GM12878 (cell line): ENCODE measurements around the gene CSAD. TPM values are rescaled to one million over a fixed set of nuclear protein-coding genes. Genes with fewer than 3 reads are reported as not detected.

Source experiments
- BCLAF1 ChIP-seq: fragments of 450-650 bp; IDR thresholded peaks from 2 replicates; pipeline ENCODE4 v1.6.1; 2017; ENCODE audit warnings: antibody characterized with exemption, mild to moderate bottlenecking, moderate library complexity
- CTCF ChIP-seq, 3 experiments: IDR thresholded peaks in 2 of 3; conservative IDR thresholded peaks in 1 of 3; 2 replicates each; pipeline ENCODE4 v1.5.1; 2011; ENCODE audit warnings: low read depth in 3 of 3, low read length in 3 of 3, mild to moderate bottlenecking in 3 of 3, control low read depth in 2 of 3, moderate library complexity in 2 of 3, inconsistent platforms in 1 of 3, mixed read lengths in 1 of 3; ENCODE audit not compliant: control insufficient read depth in 2 of 3, insufficient read depth in 1 of 3; ENCODE audit errors: extremely low read depth in 1 of 3
- ELK1 ChIP-seq: IDR thresholded peaks from 2 replicates; pipeline ENCODE4 v1.6.1; 2012; ENCODE audit warnings: low read depth, low read length, improper control_type of control experiment
- ETV6 ChIP-seq, 2 experiments: fragments of 450-650 bp in 1 of 2; IDR thresholded peaks in 1 of 2; conservative IDR thresholded peaks in 1 of 2; 2 replicates each; pipeline ENCODE4 v1.6.1; 2014; ENCODE audit warnings: antibody characterized with exemption in 1 of 2, borderline replicate concordance in 1 of 2, low read depth in 1 of 2, mild to moderate bottlenecking in 1 of 2, moderate library complexity in 1 of 2
- HDGF ChIP-seq: fragments of 450-650 bp; IDR thresholded peaks from 2 replicates; pipeline ENCODE4 v1.6.1; 2016; ENCODE audit warnings: antibody characterized with exemption
- MYC ChIP-seq: IDR thresholded peaks from 2 replicates; pipeline ENCODE4 v1.6.1; 2011; ENCODE audit warnings: mild to moderate bottlenecking, low read length, moderate library complexity, inconsistent platforms; ENCODE audit not compliant: insufficient read depth, insufficient replicate concordance, insufficient read length, severe bottlenecking
- NBN ChIP-seq: fragments of 450-650 bp; IDR thresholded peaks from 2 replicates; pipeline ENCODE4 v1.6.1; 2016
- PKNOX1 ChIP-seq: fragments of 450-650 bp; IDR thresholded peaks from 2 replicates; pipeline ENCODE4 v1.6.1; 2016; ENCODE audit warnings: mild to moderate bottlenecking
- POLR2AphosphoS2 ChIP-seq: IDR thresholded peaks from 2 replicates; pipeline ENCODE4 v1.6.1; 2011; ENCODE audit warnings: low read depth, mild to moderate bottlenecking, low read length, improper control_type of control experiment, moderate library complexity
- PRDM15 ChIP-seq: fragments of 450-650 bp; formaldehyde crosslinking; IDR thresholded peaks from 2 replicates; pipeline ENCODE4 v1.4.0; 2020; ENCODE audit warnings: mild to moderate bottlenecking, moderate library complexity
- RAD21 ChIP-seq: IDR thresholded peaks from 2 replicates; pipeline ENCODE4 v1.6.1; 2011; ENCODE audit warnings: mild to moderate bottlenecking, low read depth, low read length, moderate library complexity; ENCODE audit not compliant: insufficient read depth
- SMAD1 ChIP-seq: fragments of 450-650 bp; IDR thresholded peaks from 2 replicates; pipeline ENCODE4 v1.6.1; 2018; ENCODE audit warnings: mild to moderate bottlenecking, low read depth; ENCODE audit not compliant: partially characterized antibody
- SMAD5 ChIP-seq: IDR thresholded peaks from 2 replicates; pipeline ENCODE4 v1.6.1; 2016; ENCODE audit warnings: antibody characterized with exemption, low read depth
- SPI1 ChIP-seq: IDR thresholded peaks from 2 replicates; pipeline ENCODE4 v1.6.1; 2011; ENCODE audit warnings: low read depth, mild to moderate bottlenecking, low read length, moderate library complexity, borderline replicate concordance; ENCODE audit not compliant: insufficient read depth
- SUZ12 ChIP-seq: fragments of 200-600 bp; sonication (generic); IDR thresholded peaks from one replicate; pipeline ENCODE4 v1.6.1; 2018; ENCODE audit warnings: antibody characterized with exemption, mild to moderate bottlenecking; ENCODE audit not compliant: unreplicated experiment
- TCF7 ChIP-seq: IDR thresholded peaks from 2 replicates; pipeline ENCODE4 v1.6.1; 2014; ENCODE audit warnings: antibody characterized with exemption, borderline replicate concordance
- YY1 ChIP-seq: IDR thresholded peaks from 2 replicates; pipeline ENCODE4 v1.6.1; 2011; ENCODE audit warnings: low read depth, mild to moderate bottlenecking, low read length
- polyA plus RNA-seq, 11 experiments: library from polyadenylated mRNA; depleted of rRNA in 4 of 11; unstranded in 6 of 11; stranded (reverse) in 5 of 11; fragments of >200 nt; fragmentation: Nextera tagmentation in 4 of 11; fragmentation: Illumina TruSeq in 1 of 11; extraction: Ambion mirVana in 4 of 11; extraction: Trizol in 1 of 11; gene quantifications; 1 replicate in 1 of 11; 2 replicates in 10 of 11; pipeline versions ENCODE4 v1.2.1 to v1.2.3, GENCODE V29; 2011 to 2016; ENCODE audit warnings: inconsistent platforms in 2 of 11, missing spikeins in 2 of 11, low read depth in 1 of 11
- total RNA-seq, 4 experiments: library from RNA; depleted of rRNA in 3 of 4; stranded (reverse); fragments of >200 nt in 3 of 4; fragmentation: Illumina TruSeq in 1 of 4; extraction: Trizol in 1 of 4; gene quantifications; 2 replicates each; pipeline versions ENCODE4 v1.2.1 to v1.2.3, GENCODE V29; 2013 to 2021

Gene CSAD
- total and polyA plus RNA-seq, 10 of the 15 experiments (the other 5 are each of a cell fraction or from before 2014, with no cell fraction given), result 1.1 to 20.4 (median 6.2) TPM

- TF ChIP-seq PRDM15 (CRISPR knock-in tag) (no peak), YY1 (no peak), CTCF (IDR thresholded peaks at IDR 0.05 in 2 of 3, conservative IDR thresholded peaks at IDR 0.05 in 1 of 3; ENCODE audit: control insufficient read depth in 2 of 3, extremely low read depth in 1 of 3, insufficient read depth in 1 of 3, low read depth in 3 of 3, low read length in 3 of 3) (0 out of 6 replicates have a peak, but pooled peaks of 1 of the 3 experiments have one; percentile 3), BCLAF1 (no peak), RAD21 (no peak), PKNOX1 (0 out of 2 replicates have a peak, but pooled peaks have one; percentile 20), SMAD1 (no peak), POLR2AphosphoS2 (peak; percentile 66), SMAD5 (peak; percentile 94), ELK1 (no peak), TCF7 (no peak), HDGF (peak; percentile 68), ETV6 (conservative IDR thresholded peaks at IDR 0.05 in 1 of 2, IDR thresholded peaks at IDR 0.05 in 1 of 2; ENCODE audit: borderline replicate concordance in 1 of 2, low read depth in 1 of 2) (peak in 1 of 2 experiments; percentile 64; a peak in 2 of 4 replicates), MYC (no peak), SPI1 (peak; percentile 86; the same call in 1 of the 2 replicates), NBN (peak; percentile 79), SUZ12 (no peak)
Measured at GRCh38 chr12:53207042-53207441, 26.3 kb upstream of the CSAD start, which contains the start of gene ITGB7 (continued).
